ENCODE data around the gene GHR.

DNA sequence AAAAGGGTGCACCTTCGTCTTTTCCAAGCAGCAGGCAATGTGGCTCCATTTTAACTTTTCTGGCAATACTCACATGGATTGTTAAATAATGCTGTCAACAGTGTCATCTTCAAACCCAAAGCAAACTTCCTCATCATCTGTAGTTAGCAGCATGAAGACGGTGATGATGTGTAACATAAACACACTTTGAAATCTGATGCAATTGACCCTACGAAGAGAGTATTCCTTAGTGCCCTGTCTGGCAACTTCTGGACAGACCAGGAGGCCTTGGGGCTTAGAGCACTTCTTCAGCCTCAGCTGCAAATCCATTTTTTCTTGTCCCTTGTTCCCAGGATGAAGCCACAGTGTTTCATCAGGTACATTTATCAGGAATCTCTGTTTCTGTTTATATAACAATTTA, 149.1 kb downstream of the GHR start:
- TF ChIP-seq POLR2AphosphoS5 (IDR thresholded peaks at IDR 0.05; ENCODE audit: borderline replicate concordance, low read depth, low read length) (no peak), EZH2 (IDR thresholded peaks at IDR 0.05) (no peak), FOXP2 (optimal IDR thresholded peaks at IDR 0.05; ENCODE audit: control extremely low read depth, extremely low read length, insufficient read depth) (no peak)

Measured in SK-N-MC (cell line).